Progenitor cell of endocrine pancreas (in vitro differentiated cells): Measurements from ENCODE around the gene SOCS1. TPM values are rescaled to one million over a fixed set of nuclear protein-coding genes. Genes with fewer than 3 reads are reported as not detected.

Experiments
- DNase-seq: peaks from one replicate; pipeline ENCODE4 v3.0.0; 2021; ENCODE audit warnings: low spot score; ENCODE audit not compliant: unreplicated experiment
- H3K27ac Mint-ChIP-seq: 2 replicates; pipeline ENCODE4 v1.8.0; 2021; ENCODE audit warnings: mild to moderate bottlenecking, moderate library complexity, mixed read lengths
- H3K27me3 Mint-ChIP-seq: 2 replicates; pipeline ENCODE4 v1.8.0; 2021; ENCODE audit warnings: mixed read lengths
- H3K36me3 Mint-ChIP-seq: 2 replicates; pipeline ENCODE4 v1.8.0; 2022; ENCODE audit warnings: mixed read lengths; ENCODE audit not compliant: insufficient read depth
- H3K4me1 Mint-ChIP-seq: 2 replicates; pipeline ENCODE4 v1.8.0; 2021; ENCODE audit warnings: low read depth, mixed read lengths
- H3K4me3 Mint-ChIP-seq: 2 replicates; pipeline ENCODE4 v1.8.0; 2021; ENCODE audit warnings: low read depth, mild to moderate bottlenecking, moderate library complexity, mixed read lengths
- H3K9me3 Mint-ChIP-seq: 2 replicates; pipeline ENCODE4 v1.8.0; 2021; ENCODE audit warnings: low read depth, mixed read lengths
- CTCF ChIP-seq: fragments of 200-600 bp; sonication (generic); IDR thresholded peaks from one replicate; pipeline ENCODE4 v1.5.0; 2021; ENCODE audit warnings: antibody characterized with exemption, mild to moderate bottlenecking; ENCODE audit not compliant: unreplicated experiment
- total RNA-seq: library from RNA; stranded (reverse); gene quantifications from 2 replicates; pipeline ENCODE4 v1.2.1, GENCODE V29; 2021

SOCS1 gene
- total RNA-seq, 1 donor from 2014 or later, result 6.6 TPM

- H3K27me3 Mint-ChIP-seq, result peaks cover 3% of the 10 kb centered on the region
- H3K36me3 Mint-ChIP-seq, result no peaks in the 10 kb centered on the region
- no peak for TF ChIP-seq CTCF
- DNase-seq, result no peak
- no peaks in the 10 kb centered on the region for H3K9me3 Mint-ChIP-seq
- no peak overlapping the region for H3K4me3 Mint-ChIP-seq
- peaks cover 3% of the 10 kb centered on the region for H3K4me1 Mint-ChIP-seq
- H3K27ac Mint-ChIP-seq, result no peak overlapping the region
Observed at GRCh38 chr16:11240636-11241473, 15.1 kb downstream of the SOCS1 start.

- H3K27ac Mint-ChIP-seq, result no peak overlapping the region
- DNase-seq, result no peak
- TF ChIP-seq CTCF, result no peak
- no peaks in the 10 kb centered on the region for H3K4me1 Mint-ChIP-seq
- H3K36me3 Mint-ChIP-seq, result no peaks in the 10 kb centered on the region
- H3K4me3 Mint-ChIP-seq, result no peak overlapping the region
- H3K27me3 Mint-ChIP-seq, result peaks cover under 1% of the 10 kb centered on the region
- H3K9me3 Mint-ChIP-seq, result no peaks in the 10 kb centered on the region
Observed at GRCh38 chr16:11239644-11240632, 16.1 kb downstream of the SOCS1 start.

- Mint-ChIP-seq H3K9me3 (no peaks in the 10 kb centered on the region), H3K4me1 (no peaks in the 10 kb centered on the region), H3K36me3 (no peaks in the 10 kb centered on the region), H3K4me3 (no peak overlapping the region), H3K27ac (no peak overlapping the region), H3K27me3 (no peaks in the 10 kb centered on the region)
- DNase-seq, result no peak
- TF ChIP-seq CTCF, result no peak
Observed at GRCh38 chr16:11238272-11239202, 17.5 kb downstream of the SOCS1 start.

GRCh38 chr16:11236461-11237254 lies 19.3 kb downstream of the SOCS1 start:
- no peaks in the 10 kb centered on the region for H3K36me3 Mint-ChIP-seq
- no peaks in the 10 kb centered on the region for H3K27me3 Mint-ChIP-seq
- H3K4me3 Mint-ChIP-seq, result no peak overlapping the region
- no peak overlapping the region for H3K27ac Mint-ChIP-seq
- no peaks in the 10 kb centered on the region for H3K4me1 Mint-ChIP-seq
- no peak for TF ChIP-seq CTCF
- no peak for DNase-seq
- no peaks in the 10 kb centered on the region for H3K9me3 Mint-ChIP-seq
